Measurements from ENCODE around the gene TNRC6C. TPM values are rescaled to one million over a fixed set of nuclear protein-coding genes. Genes with fewer than 3 reads are reported as not detected.

TNRC6C gene
- total RNA-seq, 1 experiment from 2014 or later: 16.4 TPM

GRCh38 chr17:78104540-78104941 is 146.0 kb downstream of the TNRC6C start:
- Mint-ChIP-seq H3K27me3 (ENCODE audit: insufficient read depth, unreplicated experiment) (no peaks in the 10 kb centered on the region), H3K36me3 (ENCODE audit: insufficient read depth, unreplicated experiment) (peaks cover 33% of the 10 kb centered on the region), H3K4me3 (ENCODE audit: unreplicated experiment) (no peak overlapping the region), H3K27ac (ENCODE audit: low read depth, unreplicated experiment) (no peak overlapping the region), H3K4me1 (ENCODE audit: insufficient read depth, unreplicated experiment) (no peaks in the 10 kb centered on the region), H3K9me3 (ENCODE audit: unreplicated experiment) (no peaks in the 10 kb centered on the region)
- ChIA-PET POLR2A (no interaction called here), CTCF (interaction anchor here (0.6 kb wide), 1 partner anchor 582 kb away, joined by 3 read pairs; no protein-coding TSS in a partner anchor)
- intact Hi-C loops (cut with micrococcal nuclease): no loop called here
- BruUV-seq (replicated peaks): no TSS peak
- no peak for DNase-seq (ENCODE audit: unreplicated experiment)
- no peak for TF ChIP-seq CTCF (IDR thresholded peaks at IDR 0.05; ENCODE audit: unreplicated experiment)

GRCh38 chr17:78105101-78105500 is 146.6 kb downstream of the TNRC6C start:
- no peaks in the 10 kb centered on the region for H3K27me3 Mint-ChIP-seq (ENCODE audit: insufficient read depth, unreplicated experiment)
- H3K4me3 Mint-ChIP-seq (ENCODE audit: unreplicated experiment): no peak overlapping the region
- no peak overlapping the region for H3K27ac Mint-ChIP-seq (ENCODE audit: low read depth, unreplicated experiment)
- H3K36me3 Mint-ChIP-seq (ENCODE audit: insufficient read depth, unreplicated experiment): peaks cover 31% of the 10 kb centered on the region
- intact Hi-C loops (cut with micrococcal nuclease): no loop called here
- H3K4me1 Mint-ChIP-seq (ENCODE audit: insufficient read depth, unreplicated experiment): no peaks in the 10 kb centered on the region
- ChIA-PET POLR2A (no interaction called here), CTCF (no interaction called here)
- no peak for TF ChIP-seq CTCF (IDR thresholded peaks at IDR 0.05; ENCODE audit: unreplicated experiment)
- DNase-seq (ENCODE audit: unreplicated experiment): no peak
- BruUV-seq (replicated peaks): no TSS peak
- H3K9me3 Mint-ChIP-seq (ENCODE audit: unreplicated experiment): no peaks in the 10 kb centered on the region

- ChIA-PET POLR2A (no interaction called here), CTCF (interaction anchor here (0.7 to 1.5 kb wide), 2 partner anchors 71 to 213 kb away, joined by 4 read pairs; no protein-coding TSS in a partner anchor)
- H3K27me3 Mint-ChIP-seq (ENCODE audit: insufficient read depth, unreplicated experiment): no peaks in the 10 kb centered on the region
- BruUV-seq (replicated peaks): no TSS peak
- H3K4me1 Mint-ChIP-seq (ENCODE audit: insufficient read depth, unreplicated experiment): no peaks in the 10 kb centered on the region
- H3K4me3 Mint-ChIP-seq (ENCODE audit: unreplicated experiment): no peak overlapping the region
- H3K9me3 Mint-ChIP-seq (ENCODE audit: unreplicated experiment): no peaks in the 10 kb centered on the region
- no peak overlapping the region for H3K27ac Mint-ChIP-seq (ENCODE audit: low read depth, unreplicated experiment)
- intact Hi-C loops (cut with micrococcal nuclease): no loop called here
- H3K36me3 Mint-ChIP-seq (ENCODE audit: insufficient read depth, unreplicated experiment): peaks cover 27% of the 10 kb centered on the region
- no peak for TF ChIP-seq CTCF (IDR thresholded peaks at IDR 0.05; ENCODE audit: unreplicated experiment)
- no peak for DNase-seq (ENCODE audit: unreplicated experiment)
These were observed 147.0 kb downstream of the TNRC6C start for GRCh38 chr17:78105551-78105950.

- POLR2A ChIA-PET: no interaction called here
These were observed 147.7 kb downstream of the TNRC6C start for GRCh38 chr17:78106211-78106610.

More at GRCh38 chr17:78106211-78106610, 147.7 kb downstream of the TNRC6C start:
- no peak for DNase-seq (ENCODE audit: unreplicated experiment)
- H3K4me3 Mint-ChIP-seq (ENCODE audit: unreplicated experiment): no peak overlapping the region
- intact Hi-C loops (cut with micrococcal nuclease): no loop called here
- no peak for TF ChIP-seq CTCF (IDR thresholded peaks at IDR 0.05; ENCODE audit: unreplicated experiment)
- no peak overlapping the region for H3K27ac Mint-ChIP-seq (ENCODE audit: low read depth, unreplicated experiment)
- no TSS peak for BruUV-seq (replicated peaks)
- CTCF ChIA-PET: interaction anchor here (0.6 to 1.5 kb wide), 3 partner anchors 70 to 491 kb away, joined by 3 to 4 read pairs (median 4); no protein-coding TSS in a partner anchor
- H3K9me3 Mint-ChIP-seq (ENCODE audit: unreplicated experiment): no peaks in the 10 kb centered on the region
- no peaks in the 10 kb centered on the region for H3K4me1 Mint-ChIP-seq (ENCODE audit: insufficient read depth, unreplicated experiment)
- H3K27me3 Mint-ChIP-seq (ENCODE audit: insufficient read depth, unreplicated experiment): no peaks in the 10 kb centered on the region
- peaks cover 23% of the 10 kb centered on the region for H3K36me3 Mint-ChIP-seq (ENCODE audit: insufficient read depth, unreplicated experiment)
